Esophagus (tissue), 2 donors: ENCODE data around the gene EMCN. TPM values are rescaled to one million over a fixed set of nuclear protein-coding genes. Genes with fewer than 3 reads are reported as not detected.
"Not testable (repeated sequence)": the region's sequence is repeated elsewhere in the genome, so short reads cannot be mapped to it uniquely, and the experiment has no call there.

Experiments
- H3K27ac ChIP-seq, 2 donors: one replicate each; pipeline ENCODE4 v1.5.1; 2013; ENCODE audit warnings: low read depth in 2 of 2, mild to moderate bottlenecking in 2 of 2, inconsistent platforms in 1 of 2, low read length in 1 of 2, moderate library complexity in 1 of 2
- H3K27me3 ChIP-seq, 2 donors: one replicate each; pipeline ENCODE4 v1.6.1; 2013; ENCODE audit warnings: low read length in 2 of 2, control low read depth in 1 of 2, mild to moderate bottlenecking in 1 of 2; ENCODE audit not compliant: insufficient read depth in 2 of 2, control insufficient read depth in 1 of 2
- H3K36me3 ChIP-seq, 2 donors: one replicate each; pipeline ENCODE4 v1.6.1; 2013; ENCODE audit warnings: low read length in 1 of 2; ENCODE audit not compliant: control insufficient read depth in 2 of 2, insufficient read depth in 2 of 2
- H3K4me1 ChIP-seq, 2 donors: one replicate each; pipeline ENCODE4 v1.6.1; 2013; ENCODE audit warnings: low read length in 1 of 2; ENCODE audit not compliant: control insufficient read depth in 2 of 2, insufficient read depth in 2 of 2
- H3K4me3 ChIP-seq, 2 donors: one replicate each; pipeline ENCODE4 v1.5.1; 2013; ENCODE audit warnings: low read length in 2 of 2, mild to moderate bottlenecking in 2 of 2, low read depth in 1 of 2, moderate library complexity in 1 of 2
- H3K9me3 ChIP-seq, 2 donors: one replicate each; pipeline ENCODE4 v1.6.1; 2013; ENCODE audit warnings: mild to moderate bottlenecking in 2 of 2, low read depth in 1 of 2, low read length in 1 of 2, moderate library complexity in 1 of 2; ENCODE audit not compliant: control insufficient read depth in 2 of 2, insufficient read depth in 1 of 2
- WGBS, 2 donors: extraction: QIAGEN DNeasy Blood & Tissue Kit; methylation state at CpG; one replicate each; pipeline ENCODE4 v1.1.7; 2013; 5-methylcytosine and 5-hydroxymethylcytosine counted together
- polyA plus RNA-seq, 2 donors: library from polyadenylated mRNA; stranded (reverse); fragments of 200-250 nt; gene quantifications; one replicate each; pipeline ENCODE4 v1.2.3, GENCODE V29; 2013
- donor health status: healthy with polysubstance abuse.
- donor health status: Bipolar disorder and iron deficiency.

The EMCN gene
- polyA plus RNA-seq, 2 donors: 2.1 to 3.3 TPM

GRCh38 chr4:100530161-100530560 lies 12.3 kb upstream of the EMCN start:
- H3K27ac ChIP-seq, H3K4me1 ChIP-seq, H3K36me3 ChIP-seq, H3K4me3 ChIP-seq, H3K9me3 ChIP-seq, H3K27me3 ChIP-seq: not testable (repeated sequence)
- 78 to 80% methylated on average over 4 of the region's 4 CpGs for WGBS, 2 donors

DNA sequence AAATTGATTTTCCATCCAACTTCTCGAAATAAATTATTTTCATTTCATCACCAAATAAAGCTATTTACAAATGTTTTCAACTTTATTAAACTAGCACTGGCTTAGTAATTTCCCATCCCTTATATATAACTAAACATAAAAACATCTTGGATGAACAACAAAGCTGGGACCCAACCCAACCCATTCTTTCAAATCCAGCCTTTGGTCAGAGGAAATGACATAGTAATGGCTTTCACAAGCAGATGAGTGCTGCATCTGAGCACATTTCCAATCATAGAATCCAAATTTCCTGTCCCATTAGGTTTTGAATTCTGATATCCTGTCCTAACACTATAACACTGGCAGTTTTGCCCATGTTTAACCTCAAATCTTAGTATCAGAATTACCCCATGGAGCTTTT lies 7.9 kb upstream of the EMCN start:
- H3K27me3 ChIP-seq: no peaks in the 10 kb centered on the region
- H3K9me3 ChIP-seq: no peaks in the 10 kb centered on the region
- H3K36me3 ChIP-seq: no peaks in the 10 kb centered on the region
- no peaks in the 10 kb centered on the region for H3K4me1 ChIP-seq
- no peak overlapping the region for H3K4me3 ChIP-seq
- no peak overlapping the region for H3K27ac ChIP-seq
- 78 to 81% methylated on average over 1 of the region's 1 CpG for WGBS, 2 donors

GRCh38 chr4:100519205-100519604 lies 1.4 kb upstream of the EMCN start:
- H3K4me1 ChIP-seq: no peaks in the 10 kb centered on the region
- no peaks in the 10 kb centered on the region for H3K9me3 ChIP-seq
- H3K4me3 ChIP-seq: no peak overlapping the region
- WGBS, 2 donors: 53 to 61% methylated on average over 2 of the region's 2 CpGs
- H3K36me3 ChIP-seq: no peaks in the 10 kb centered on the region
- H3K27me3 ChIP-seq: no peaks in the 10 kb centered on the region
- no peak overlapping the region for H3K27ac ChIP-seq

DNA sequence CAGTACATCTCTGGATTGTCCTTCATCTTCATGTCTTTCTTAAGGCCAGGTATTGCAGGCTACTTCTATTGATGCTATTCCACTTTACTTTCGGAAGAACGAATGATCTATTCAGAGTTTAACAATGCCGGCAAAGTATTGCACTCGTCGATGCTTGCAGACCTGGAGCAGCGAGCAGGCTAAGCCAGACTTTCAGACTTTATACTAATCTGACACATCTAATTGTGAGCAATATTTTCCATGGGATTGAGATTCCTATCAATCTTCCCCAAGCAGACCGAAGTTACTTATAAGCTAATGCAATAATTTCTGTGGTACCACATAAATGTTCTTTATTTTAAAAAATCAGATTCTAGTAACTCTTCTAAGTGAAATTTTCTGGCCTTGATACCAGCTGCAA lies 1.6 kb downstream of the EMCN start:
- no peak overlapping the region for H3K4me3 ChIP-seq
- no peaks in the 10 kb centered on the region for H3K9me3 ChIP-seq
- H3K36me3 ChIP-seq: no peaks in the 10 kb centered on the region
- H3K27me3 ChIP-seq: no peaks in the 10 kb centered on the region
- 68 to 71% methylated on average over 7 of the region's 7 CpGs for WGBS, 2 donors
- no peaks in the 10 kb centered on the region for H3K4me1 ChIP-seq
- no peak overlapping the region for H3K27ac ChIP-seq

- 48 to 53% methylated on average over 5 of the region's 5 CpGs for WGBS, 2 donors
- no peak overlapping the region for H3K4me3 ChIP-seq
- no peaks in the 10 kb centered on the region for H3K36me3 ChIP-seq
- H3K27ac ChIP-seq: no peak overlapping the region
- H3K27me3 ChIP-seq: no peaks in the 10 kb centered on the region
- no peaks in the 10 kb centered on the region for H3K9me3 ChIP-seq
- H3K4me1 ChIP-seq: no peaks in the 10 kb centered on the region
Measured at GRCh38 chr4:100511896-100512295, 5.9 kb downstream of the EMCN start.

- Histone ChIP-seq H3K4me3 (no peak overlapping the region), H3K27me3 (no peaks in the 10 kb centered on the region), H3K27ac (no peak overlapping the region), H3K36me3 (no peaks in the 10 kb centered on the region), H3K9me3 (no peaks in the 10 kb centered on the region), H3K4me1 (no peaks in the 10 kb centered on the region)
- 39 to 44% methylated on average over 2 of the region's 2 CpGs for WGBS, 2 donors
Measured at GRCh38 chr4:100510551-100510950, 7.3 kb downstream of the EMCN start.

DNA sequence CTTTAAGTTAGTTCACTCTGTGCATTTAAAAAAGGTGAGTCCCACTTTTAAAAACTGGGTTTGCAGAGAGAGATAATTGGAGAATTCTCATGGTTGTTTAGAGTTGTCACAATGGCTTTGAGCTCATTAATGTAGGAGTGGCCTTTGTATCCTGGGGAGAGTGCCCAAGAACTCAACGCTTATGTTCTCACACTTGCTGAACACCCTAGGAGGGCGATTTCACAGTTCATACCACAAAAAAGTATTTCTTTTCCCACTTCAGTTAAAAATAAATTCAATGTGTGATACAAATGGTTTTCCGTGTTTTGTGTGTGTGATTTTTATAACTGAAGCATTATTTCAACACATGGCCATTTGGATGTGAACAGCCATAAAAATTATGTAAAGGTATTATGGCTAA lies 8.4 kb downstream of the EMCN start:
- no peaks in the 10 kb centered on the region for H3K36me3 ChIP-seq
- 74 to 79% methylated on average over 3 of the region's 3 CpGs for WGBS, 2 donors

DNA sequence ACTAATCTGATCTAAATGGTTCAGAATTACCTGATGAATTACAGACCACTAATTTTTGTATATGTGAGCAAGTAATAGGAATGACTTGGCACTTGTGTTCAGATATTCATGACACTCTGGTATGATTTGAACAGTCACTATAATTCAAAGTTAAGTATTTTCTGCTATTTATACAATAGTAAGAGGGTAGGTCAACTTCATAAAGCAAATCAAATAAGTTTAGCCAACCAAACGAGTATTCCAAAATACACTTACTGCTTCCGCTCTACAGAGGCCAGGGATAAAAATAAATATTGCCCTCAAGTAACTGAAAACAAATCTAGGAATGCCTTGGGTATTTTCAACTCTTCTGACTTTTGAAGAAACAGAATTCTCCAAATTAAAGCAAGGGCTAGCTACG lies 9.1 kb downstream of the EMCN start:
- Histone ChIP-seq H3K36me3 (no peaks in the 10 kb centered on the region), H3K9me3 (peaks cover 0 to 1% of the 10 kb centered on the region in 2 donors), H3K27me3 (no peaks in the 10 kb centered on the region), H3K4me3 (no peak overlapping the region), H3K4me1 (no peaks in the 10 kb centered on the region), H3K27ac (no peak overlapping the region)
- WGBS, 2 donors: 48 to 57% methylated on average over 3 of the region's 3 CpGs

More for the DNA sequence above, 8.4 kb downstream of the EMCN start:
- H3K27me3 ChIP-seq: no peaks in the 10 kb centered on the region
- no peak overlapping the region for H3K4me3 ChIP-seq
- peaks cover 0 to 1% of the 10 kb centered on the region in 2 donors for H3K9me3 ChIP-seq
- no peak overlapping the region for H3K27ac ChIP-seq
- no peaks in the 10 kb centered on the region for H3K4me1 ChIP-seq

GRCh38 chr4:100504086-100504874 lies 13.5 kb downstream of the EMCN start:
- H3K4me1 ChIP-seq: no peaks in the 10 kb centered on the region
- 88 to 91% methylated on average over 18 of the region's 18 CpGs for WGBS, 2 donors
- H3K27me3 ChIP-seq: no peaks in the 10 kb centered on the region
- H3K27ac ChIP-seq: no peak overlapping the region
- no peaks in the 10 kb centered on the region for H3K36me3 ChIP-seq
- H3K4me3 ChIP-seq: no peak overlapping the region
- peaks cover 0 to 1% of the 10 kb centered on the region in 2 donors for H3K9me3 ChIP-seq

GRCh38 chr4:100497791-100498190 lies 20.0 kb downstream of the EMCN start:
- H3K27ac ChIP-seq: no peak overlapping the region
- no peaks in the 10 kb centered on the region for H3K36me3 ChIP-seq
- H3K9me3 ChIP-seq: no peaks in the 10 kb centered on the region
- no peak overlapping the region for H3K4me3 ChIP-seq
- no peaks in the 10 kb centered on the region for H3K27me3 ChIP-seq
- no peaks in the 10 kb centered on the region for H3K4me1 ChIP-seq
